EL (cell line): Measurements from ENCODE around the gene RANBP3L.
"Not testable (repeated sequence)": the region's sequence is repeated elsewhere in the genome, so short reads cannot be mapped to it uniquely, and the experiment has no call there.

Experiments used
- DNase-seq: peaks from one replicate; pipeline ENCODE4 v3.0.0-alpha.2; 2016

Gene RANBP3L

DNA sequence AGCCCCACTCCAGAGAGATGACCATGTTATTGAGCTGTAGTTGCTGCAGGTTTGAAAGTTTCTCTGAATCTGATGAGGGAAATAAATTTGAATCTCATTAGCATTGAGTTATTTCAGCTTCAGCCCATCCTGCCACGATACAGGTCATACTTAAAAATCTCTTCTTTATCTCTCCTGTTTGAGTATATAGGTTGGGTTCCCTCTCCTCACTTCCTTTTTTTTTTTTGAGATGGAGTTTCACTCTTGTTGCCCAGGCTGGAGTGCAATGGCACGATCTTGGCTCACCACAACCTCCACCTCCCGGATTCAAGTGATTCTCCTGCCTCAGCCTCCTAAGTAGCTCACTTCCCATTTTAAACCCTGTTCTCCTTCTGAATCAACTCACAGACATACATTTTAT is 17.9 kb downstream of the RANBP3L start:
- DNase-seq, result not testable (repeated sequence)

DNA sequence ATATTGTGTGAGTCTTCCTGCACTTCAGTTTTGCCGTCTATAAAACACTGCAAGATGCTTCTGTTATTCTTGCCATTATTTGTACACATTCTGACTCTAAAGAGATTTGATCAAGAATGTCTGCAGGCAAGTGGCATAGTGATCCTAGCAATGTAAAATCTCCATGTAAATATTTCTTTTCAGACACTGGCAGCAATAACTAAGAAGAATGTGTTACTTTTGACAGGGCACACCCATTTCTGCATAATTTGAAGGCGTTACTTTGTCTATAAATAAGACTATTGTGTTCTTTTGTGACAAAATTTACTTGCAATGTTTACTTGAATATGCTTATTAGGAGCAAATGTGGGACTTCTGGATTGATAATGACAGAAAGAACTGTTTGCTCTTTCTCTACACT is 20.1 kb downstream of the RANBP3L start:
- no peak for DNase-seq

DNA sequence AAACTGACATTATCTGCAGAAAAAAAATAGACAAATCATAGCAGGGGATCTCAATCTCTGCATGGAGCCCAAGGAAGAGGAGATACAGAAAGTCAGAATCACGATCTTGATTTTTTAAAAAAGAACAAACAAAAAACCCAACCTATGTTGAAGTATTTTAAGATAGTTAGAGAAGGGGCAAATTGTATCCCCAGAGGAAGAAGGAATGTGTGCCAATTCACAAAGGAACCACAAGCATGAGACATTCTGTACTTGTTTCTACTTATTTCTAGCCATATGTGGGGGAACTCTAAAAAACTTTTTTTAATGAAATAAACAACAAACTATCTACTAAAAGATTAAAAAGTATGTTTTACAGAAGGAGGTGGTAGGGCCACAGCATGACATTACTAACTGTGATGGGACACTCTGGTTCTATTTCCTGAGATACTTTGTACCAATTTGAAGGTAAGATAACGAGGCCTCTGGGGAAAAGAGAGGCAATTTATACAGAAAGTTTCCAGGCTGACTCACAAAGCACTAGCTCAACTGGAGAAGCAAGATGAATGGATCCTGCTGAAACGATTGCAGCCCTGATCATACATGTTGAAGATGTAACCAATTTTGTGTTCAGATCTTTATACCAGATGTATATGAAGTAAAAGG is 22.5 kb downstream of the RANBP3L start:
- peak; percentile 22 for DNase-seq

DNA sequence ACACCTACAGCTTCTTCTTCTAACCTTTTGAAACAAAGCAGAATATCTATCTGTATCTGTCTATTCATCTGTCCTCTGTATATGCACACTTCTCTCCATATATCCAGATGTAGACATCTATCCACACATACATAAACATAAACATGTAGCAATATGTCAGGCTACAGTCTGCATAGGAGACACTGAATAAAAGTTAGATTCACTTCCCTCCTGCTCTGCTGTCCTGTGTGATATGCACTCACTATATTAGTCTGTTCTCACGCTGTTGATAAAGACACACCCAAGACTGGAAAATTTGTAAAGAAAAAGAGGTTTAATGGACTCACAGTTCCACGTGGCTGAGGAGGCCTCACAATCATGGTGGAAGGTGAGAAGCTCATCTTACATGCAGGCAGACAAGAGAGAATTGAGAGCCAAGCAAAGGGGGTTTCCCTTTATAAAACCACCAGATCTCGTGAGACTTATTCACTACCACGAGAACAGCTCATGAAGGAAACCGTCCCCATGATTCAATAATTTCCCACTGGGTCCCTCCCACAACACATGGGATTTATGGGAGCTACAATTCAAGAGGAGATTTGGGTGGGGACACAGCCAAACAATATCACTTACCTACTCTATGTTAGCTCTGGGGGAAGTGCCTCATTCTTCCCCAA is 24.1 kb downstream of the RANBP3L start:
- no peak for DNase-seq

DNA sequence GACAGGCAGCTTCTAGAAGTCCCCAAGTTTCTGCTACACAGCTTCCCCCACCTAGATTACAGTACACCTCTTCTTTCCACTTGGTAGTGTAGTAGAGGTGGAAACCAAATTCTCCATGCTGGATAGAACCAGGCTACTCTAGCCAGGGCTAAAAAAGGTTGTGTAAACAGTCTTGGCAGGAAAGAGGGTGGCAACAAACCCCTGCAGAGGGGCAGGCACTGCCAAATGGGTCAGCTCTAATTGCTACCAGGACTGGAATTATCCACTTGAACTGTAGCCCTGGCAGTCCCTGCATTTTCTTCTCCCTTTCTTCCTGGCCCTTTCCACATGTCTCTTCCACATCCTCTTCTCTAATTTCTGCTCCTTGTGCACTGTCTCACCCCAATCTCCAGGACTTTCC is 24.8 kb downstream of the RANBP3L start:
- DNase-seq, result no peak

DNA sequence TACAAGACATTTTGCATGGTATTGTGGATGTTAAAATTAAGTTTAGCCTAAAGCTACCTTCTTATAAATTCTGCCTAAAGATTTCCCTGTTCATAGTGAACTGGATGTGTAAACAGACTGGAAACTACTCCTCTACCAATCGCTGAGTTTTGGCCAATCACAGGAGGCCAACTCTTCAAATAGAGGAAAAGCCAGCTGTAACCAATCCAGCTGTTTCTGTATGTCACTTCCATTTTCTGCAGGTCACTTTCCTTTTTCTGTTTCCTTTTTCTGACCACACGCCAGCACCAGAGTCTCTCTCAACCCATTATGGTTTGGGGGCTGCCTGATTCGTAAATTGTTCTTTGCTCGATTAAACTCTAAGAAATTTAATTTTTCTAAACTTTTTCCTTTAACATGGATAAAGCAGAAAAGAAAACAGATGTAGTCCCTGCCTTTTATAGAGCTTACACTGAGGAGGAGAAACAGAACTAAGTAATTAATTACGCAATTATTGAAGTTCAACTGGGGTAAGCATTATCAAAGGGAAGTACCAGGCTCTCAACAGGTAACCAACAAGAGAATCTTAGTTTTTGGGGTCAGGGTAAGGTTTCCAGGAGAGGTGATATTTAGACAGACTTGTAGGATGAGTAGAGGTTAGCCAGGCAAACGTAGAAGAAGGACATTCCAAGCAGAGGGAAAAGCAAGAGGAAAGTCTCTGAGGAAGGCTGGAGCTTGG is 27.7 kb downstream of the RANBP3L start:
- DNase-seq, result no peak

DNA sequence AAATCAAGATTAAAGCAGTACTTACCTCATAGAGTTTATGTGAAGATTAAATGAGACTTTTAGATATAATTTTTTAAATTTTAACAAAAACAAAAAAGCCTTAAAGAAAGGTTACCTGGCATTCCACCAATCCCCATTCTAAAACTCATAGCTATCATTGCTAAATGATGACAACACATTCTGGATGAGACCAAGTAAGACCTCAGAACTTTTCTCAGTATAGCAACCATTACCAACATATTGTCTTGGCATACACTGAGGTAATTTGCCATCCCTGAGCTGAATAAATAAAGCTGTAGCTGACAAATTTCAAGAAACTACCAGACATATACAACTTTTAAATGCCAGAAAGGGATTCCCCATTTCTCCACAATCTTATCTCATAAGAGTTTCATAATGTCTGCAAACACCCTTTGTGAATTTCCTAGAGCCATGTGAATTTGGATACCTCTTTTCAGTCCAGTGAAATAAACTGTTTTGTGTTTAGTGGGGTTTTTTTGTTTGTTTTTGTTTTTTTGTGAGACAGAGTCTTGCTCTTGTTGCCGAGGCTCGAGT is 29.5 kb downstream of the RANBP3L start:
- peak; percentile 8 for DNase-seq

DNA sequence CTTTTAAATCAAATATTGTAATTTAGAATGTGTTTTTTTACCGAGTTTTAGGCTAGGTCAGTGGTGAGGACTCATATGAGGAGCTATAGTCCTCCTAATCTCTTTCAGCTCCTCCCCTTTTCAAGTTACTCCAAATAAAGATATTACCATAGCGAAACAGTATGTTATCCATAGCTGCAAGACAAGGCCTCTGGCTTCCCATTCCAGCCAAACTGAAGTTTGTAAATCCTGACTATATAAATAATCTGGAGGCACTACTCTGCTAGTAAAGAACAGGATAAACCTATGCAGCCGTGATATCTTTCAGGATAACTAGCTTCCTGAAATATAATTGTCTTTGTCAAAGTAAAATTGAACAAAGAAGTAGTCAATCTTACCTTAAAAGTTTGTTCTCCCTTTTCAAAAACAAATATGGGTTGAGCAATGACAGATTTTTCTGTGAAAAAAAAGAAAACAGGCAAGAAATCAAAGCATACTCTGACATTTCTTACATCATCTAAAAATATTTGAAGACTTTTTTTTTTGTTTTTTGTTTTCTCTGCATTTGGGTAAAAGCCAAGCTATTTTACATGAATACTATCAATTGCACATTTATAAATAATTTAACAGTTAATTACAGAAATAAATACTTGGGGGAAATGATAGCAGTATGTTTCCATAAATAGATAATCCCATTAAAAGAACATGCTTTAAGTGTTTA is 30.7 kb downstream of the RANBP3L start:
- DNase-seq, result no peak

DNA sequence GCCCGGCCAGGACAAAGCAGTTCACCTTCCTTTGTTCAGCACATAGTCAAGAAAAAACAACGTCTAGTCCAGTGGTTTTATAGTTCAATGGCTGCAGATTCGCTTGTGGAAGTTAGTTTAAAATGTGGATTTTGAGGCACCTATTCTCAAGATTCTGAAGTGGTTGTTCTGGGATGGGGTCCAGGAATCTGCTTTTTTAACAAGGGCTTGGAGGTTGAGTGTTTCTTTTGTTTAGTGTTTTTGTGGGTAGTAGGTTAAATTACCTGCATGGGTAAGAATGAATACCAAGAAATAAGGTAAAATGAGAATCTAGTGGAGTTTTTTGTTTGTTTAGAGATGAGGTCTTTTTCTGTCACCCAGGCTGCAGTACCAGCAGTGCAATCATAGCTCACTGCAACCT is 31.5 kb downstream of the RANBP3L start:
- no peak for DNase-seq

DNA sequence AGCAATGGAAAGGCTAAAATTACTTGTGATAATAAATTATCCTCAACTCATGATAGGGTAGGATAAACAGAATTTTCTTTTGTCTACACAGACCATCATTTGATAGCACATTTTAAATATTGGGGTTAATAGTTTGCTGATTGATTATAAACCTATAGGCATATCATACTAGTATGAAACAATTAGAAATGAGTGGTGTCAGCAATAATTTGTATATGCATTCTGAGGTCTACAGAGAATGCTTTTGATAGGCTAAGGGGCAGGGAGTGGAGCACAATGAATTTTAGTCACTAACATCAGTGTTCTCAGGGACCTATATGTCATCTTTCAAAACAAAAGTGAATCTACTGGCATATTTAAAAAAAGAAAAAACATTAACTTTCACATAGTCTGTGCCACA is 32.2 kb downstream of the RANBP3L start:
- no peak for DNase-seq

DNA sequence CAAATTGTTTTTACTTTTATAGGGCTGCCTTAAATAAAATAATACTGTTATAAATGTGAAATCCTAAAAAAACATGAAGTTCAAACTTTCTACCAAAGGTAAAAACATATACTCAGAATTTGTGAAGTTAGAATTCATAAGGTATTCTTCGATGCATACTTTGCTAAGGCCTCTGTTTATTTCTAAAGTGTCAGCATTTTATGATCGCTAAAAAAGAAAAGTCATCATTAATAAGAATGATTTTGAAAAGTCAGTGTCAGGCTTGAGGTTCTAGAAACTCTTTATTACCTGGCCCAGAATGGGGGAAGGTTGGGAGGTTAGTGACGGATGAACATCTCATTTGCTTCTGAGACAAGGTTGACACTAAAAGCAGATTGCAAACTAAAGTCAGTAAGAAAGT is 33.8 kb downstream of the RANBP3L start:
- no peak for DNase-seq

DNA sequence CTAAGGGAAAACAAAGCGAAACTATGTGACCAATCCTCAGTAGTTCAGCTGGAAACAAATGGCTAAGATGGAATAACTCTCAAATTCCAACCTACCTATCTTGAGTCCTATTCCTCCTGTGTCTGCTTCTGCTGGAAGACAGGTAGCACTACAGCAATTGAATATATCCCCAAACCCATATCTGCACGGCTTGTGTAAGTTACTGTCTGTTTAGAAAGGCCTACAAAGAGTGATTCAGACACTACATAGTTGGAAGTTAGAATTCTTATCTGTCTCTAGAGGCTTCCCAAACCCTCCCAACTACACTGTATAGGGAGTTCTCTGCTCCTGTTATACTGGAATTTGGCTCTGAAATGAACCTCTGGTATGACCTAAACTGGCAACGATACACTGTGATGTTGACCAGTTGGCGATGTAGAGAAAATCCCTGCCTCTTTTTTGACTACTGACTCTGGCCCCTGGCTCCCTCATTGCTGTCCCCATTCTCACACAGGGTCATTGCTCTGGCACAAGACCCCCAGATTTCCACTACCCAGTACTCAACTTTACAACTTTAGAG is 37.4 kb downstream of the RANBP3L start:
- no peak for DNase-seq

DNA sequence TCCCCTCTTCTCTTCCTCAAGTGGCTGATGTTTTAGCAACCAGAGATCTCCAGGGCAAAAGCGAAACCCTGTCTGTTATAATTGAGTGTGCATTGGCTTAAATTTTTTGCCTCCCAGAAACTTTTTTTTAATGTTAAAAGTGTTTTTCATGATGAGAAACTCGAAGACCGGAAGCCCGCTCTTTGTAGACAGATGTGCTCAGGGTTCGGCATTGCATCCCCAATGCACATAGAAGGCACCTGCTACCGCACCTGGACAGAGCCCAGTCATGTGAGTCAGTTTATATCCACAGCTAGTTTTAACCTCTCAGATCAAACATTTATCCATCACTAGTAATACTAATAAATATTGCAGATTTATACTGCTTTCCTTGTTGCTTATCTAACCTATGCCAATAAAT is 40.5 kb downstream of the RANBP3L start:
- DNase-seq, result no peak

DNA sequence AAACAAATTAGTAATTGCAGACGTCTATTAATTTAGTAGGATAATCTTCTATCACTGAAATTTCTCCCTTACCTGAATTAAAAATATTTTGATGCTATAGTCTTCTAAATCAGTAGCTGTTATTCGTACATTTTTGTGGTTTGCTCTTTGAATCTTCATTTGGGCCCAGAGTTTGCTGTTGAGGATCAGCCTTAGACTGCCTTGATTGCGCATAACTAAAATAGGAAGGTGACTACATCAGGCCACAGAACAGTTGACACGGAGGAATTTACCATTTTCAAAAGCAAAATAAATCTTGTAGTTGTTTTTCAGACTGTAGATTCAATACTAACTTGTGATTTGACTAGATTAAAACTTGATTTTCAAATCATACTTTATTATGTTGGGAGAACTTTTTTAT is 48.1 kb downstream of the RANBP3L start:
- no peak for DNase-seq

DNA sequence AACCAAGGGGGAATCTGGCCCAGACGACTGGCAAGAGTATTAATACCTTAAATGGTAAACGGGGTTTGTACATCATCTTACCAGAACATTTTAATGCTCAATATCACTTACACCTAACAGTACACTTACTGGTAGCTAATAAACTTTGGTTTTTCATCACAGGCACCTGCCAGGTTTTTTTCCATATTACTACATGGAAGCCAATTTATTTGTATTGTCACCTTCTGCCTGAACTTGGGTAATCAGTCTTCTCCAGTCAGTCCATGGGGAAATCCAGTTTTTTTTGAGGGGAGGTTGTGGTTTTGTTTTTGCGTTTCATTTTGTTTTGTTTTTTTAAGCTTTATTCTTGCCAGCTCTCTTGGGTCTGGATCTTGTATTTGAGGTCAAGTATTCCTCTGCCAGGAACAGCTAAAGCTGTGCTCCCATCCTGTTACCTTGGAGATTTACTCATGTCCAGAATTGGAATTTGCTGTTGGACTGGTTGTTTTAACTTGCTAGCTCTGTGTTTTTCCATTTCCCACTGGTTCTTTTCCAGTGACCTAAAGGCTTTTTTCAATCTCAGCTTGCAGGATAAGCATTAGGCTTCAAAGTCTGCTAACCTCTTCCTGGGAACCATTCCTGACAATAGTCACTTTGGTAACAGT is 48.9 kb downstream of the RANBP3L start:
- DNase-seq, result no peak

DNA sequence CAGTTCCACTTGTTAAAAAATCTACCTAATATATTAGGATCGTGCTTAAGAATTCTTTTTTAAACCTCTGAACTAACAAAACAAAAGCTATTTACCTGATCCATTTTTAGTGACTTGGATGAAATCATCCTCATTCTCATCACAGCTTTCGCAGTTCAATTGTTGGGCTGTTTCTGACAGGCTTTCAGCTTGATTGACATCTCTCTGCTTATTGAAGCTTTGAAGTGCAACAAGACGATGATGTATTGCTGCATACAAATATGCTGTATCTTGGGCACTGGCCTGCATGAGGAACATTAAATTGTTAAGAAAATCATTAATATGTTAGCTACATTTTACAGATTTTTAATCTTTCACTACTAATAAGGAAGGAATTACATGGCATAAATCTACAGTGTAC is 50.5 kb downstream of the RANBP3L start:
- DNase-seq, result no peak

DNA sequence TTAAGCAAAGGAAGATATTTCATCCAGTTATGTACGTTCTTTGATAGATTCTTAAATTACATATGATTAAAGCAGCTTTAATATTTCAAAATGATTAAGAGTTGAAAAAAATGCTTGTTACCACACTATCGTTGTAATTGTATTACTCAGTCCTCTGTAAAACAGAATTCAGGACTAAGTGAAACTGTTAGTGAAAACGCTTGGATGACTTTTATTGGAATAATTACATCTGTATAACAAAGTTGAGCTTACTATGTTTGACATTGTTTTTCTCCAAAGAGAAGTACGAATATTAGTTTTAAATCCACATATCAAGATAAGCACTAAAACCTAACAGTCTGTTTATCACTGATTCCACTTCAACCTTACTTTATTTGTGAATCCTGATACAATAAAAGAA is 51.3 kb downstream of the RANBP3L start:
- DNase-seq, result no peak

DNA sequence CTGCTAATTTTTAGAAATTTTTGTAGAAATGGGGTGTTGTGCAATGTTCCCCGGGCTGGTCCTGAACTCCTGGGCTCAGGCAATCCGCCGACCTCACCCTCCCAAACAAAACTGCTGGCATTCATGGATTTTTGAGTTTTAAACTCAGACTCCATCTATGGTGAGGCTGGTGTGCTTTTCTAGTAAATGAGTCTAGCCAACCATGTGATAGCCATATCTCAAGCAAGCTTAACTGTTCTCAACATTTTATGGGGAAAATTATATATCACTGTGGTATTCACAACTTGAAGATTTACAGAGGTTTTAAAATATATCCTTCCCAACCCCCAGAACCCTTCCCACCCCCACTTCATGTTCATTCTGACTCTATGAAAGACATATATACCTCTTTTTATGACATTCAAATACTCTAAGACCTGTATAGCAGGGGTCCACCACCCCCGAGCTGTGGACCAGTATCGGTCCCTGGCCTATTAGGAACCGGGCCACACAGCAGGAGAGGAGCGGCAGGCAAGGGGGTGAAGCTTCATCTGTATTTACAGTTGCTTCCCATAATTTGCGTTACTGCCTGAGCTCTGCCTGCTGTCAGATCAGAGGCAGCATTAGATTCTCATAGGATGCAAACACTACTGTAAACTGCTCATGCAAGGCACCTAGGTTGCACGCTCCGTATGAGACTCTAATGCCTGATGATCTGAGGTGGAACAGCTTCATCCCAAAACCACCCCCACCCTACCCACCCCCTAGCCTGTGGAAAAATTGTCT is 55.5 kb downstream of the RANBP3L start:
- no peak for DNase-seq

DNA sequence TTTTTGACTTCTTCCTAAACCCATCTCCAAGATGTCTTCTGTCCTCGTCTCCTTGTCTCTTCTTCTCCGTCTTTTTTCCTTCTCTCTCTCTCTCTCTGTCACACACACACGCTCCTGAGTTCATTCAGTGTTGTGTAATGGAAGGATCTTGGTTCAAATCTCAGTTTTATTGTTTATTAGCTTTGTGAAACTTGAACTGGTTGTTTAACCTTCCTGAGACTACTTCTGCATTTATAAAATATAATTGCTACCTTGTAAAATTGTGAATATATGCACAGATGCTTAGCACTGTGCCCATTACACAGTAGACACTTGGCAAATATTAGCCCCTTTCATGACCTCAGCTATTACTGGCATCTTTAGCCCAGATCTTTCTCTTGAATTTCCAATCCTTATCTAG is 57.6 kb downstream of the RANBP3L start:
- no peak for DNase-seq

DNA sequence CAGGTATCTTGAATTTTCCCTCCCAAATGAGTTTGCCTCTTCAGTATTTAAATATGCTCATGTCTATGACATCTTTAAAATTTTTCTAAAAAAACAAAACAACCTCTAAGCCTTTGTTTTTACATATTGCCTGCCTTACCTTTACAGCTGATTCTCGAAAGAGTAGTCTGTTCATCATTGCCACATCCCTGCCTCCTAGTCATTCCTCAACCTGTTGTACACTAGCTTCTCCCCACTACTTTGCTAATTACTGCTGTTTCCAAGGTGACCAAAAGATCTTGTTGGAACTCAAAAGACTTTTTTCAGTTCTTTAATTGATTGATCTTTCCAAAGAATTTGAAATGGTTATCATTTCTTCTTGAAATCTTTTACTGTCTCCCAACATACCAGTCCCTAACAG is 58.0 kb downstream of the RANBP3L start:
- no peak for DNase-seq

DNA sequence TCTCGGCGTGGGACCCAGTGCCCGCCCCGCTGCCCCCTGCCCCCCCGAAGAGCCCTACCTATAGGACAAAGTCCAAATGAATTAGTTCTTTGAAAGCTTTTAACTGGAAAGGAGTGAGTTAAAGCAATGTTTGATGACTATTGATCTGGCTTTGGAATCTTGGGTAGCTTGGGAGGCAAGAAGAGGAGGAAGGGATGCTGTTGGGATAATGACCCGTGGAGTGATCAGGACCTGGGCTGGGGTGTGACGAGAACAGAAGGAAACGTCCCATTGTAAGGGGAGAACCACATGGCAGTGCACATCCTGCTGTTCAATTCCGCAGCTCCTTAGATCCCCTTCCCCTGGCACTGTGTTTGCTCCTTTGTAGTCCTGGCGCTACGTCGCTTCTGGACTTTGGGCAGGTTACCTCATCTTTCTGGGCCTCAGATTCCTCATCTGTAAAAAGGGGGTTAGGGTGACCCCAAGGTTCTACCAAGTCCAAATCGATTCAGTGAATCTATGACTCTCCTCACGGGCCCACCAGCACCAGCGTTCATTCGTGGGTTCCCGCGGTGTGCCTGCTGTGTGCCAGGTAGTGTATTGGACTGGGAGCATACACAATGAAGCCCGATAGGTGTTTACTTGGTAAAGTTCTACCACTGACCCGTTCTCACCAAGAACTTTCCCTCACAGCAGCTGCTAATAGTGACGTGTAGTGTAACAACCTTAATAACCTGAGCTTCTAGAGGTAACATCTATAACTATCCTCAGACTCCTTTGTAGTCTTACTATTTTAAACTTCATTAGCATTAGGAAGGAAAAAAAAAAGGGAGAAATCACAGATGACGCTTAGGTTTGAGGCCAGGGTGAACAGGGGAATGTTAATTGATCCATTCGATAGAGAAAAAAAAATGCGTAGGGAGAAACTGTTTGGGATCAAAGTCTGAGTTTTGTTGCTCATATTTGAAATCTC is 58.9 kb downstream of the RANBP3L start:
- no peak for DNase-seq
